ENCODE measurements around the gene CREB3L2. TPM values are rescaled to one million over a fixed set of nuclear protein-coding genes. Genes with fewer than 3 reads are reported as not detected.
"Not testable (repeated sequence)": the region's sequence is repeated elsewhere in the genome, so short reads cannot be mapped to it uniquely, and the experiment has no call there.

Gene CREB3L2
- total RNA-seq, 1 experiment from 2014 or later, result 39.9 TPM

DNA sequence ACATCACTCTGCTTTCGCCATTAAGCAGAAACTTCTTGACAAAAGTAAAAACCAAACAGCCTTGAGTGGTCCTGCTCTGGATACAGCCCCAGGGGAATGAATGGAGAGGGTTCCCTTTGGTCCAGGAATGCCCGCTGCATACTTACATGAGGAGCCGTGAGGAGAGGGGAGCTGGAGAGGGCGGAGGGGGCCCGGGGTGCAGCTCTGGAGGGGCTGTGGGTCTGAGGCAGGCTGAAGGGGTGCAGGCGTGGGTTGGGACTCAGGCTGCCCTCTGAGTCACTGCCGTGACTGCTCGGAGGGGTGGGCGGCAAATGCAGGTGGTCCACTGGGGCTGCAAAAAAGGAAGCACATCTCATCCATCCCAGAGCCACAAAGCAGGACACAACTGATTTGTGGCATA is 93.8 kb downstream of the CREB3L2 start:
- TF ChIP-seq, protein P1, sequence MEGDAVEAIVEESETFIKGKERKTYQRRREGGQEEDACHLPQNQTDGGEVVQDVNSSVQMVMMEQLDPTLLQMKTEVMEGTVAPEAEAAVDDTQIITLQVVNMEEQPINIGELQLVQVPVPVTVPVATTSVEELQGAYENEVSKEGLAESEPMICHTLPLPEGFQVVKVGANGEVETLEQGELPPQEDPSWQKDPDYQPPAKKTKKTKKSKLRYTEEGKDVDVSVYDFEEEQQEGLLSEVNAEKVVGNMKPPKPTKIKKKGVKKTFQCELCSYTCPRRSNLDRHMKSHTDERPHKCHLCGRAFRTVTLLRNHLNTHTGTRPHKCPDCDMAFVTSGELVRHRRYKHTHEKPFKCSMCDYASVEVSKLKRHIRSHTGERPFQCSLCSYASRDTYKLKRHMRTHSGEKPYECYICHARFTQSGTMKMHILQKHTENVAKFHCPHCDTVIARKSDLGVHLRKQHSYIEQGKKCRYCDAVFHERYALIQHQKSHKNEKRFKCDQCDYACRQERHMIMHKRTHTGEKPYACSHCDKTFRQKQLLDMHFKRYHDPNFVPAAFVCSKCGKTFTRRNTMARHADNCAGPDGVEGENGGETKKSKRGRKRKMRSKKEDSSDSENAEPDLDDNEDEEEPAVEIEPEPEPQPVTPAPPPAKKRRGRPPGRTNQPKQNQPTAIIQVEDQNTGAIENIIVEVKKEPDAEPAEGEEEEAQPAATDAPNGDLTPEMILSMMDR (IDR thresholded peaks at IDR 0.05; ENCODE audit: unreplicated experiment), result no peak
- H3K9me3 Mint-ChIP-seq (ENCODE audit: low read depth, unreplicated experiment), result no peaks in the 10 kb centered on the region
- no peaks in the 10 kb centered on the region for H3K4me1 Mint-ChIP-seq (ENCODE audit: low read depth, unreplicated experiment)
- intact Hi-C loops (cut with micrococcal nuclease; ENCODE audit: unreplicated experiment), result loop anchor here (10.0 kb wide), 1 partner anchor 957 kb away; no protein-coding TSS in a partner anchor
- H3K4me3 Mint-ChIP-seq (ENCODE audit: low read depth, unreplicated experiment), result no peak overlapping the region
- BruUV-seq (replicated peaks), result no TSS peak
- peaks cover 8% of the 10 kb centered on the region for H3K36me3 Mint-ChIP-seq (ENCODE audit: insufficient read depth, unreplicated experiment)
- no peaks in the 10 kb centered on the region for H3K27me3 Mint-ChIP-seq (ENCODE audit: unreplicated experiment)
- CTCF ChIA-PET, result no interaction called here
- H3K27ac Mint-ChIP-seq (ENCODE audit: unreplicated experiment), result no peak overlapping the region
- DNase-seq, result no peak

- CTCF ChIA-PET, result not testable (repeated sequence)
- intact Hi-C loops (cut with micrococcal nuclease; ENCODE audit: unreplicated experiment), result loop anchor here (10.0 kb wide), 1 partner anchor 958 kb away; no protein-coding TSS in a partner anchor
Measured at GRCh38 chr7:137906636-137907035, 95.2 kb downstream of the CREB3L2 start.

DNA sequence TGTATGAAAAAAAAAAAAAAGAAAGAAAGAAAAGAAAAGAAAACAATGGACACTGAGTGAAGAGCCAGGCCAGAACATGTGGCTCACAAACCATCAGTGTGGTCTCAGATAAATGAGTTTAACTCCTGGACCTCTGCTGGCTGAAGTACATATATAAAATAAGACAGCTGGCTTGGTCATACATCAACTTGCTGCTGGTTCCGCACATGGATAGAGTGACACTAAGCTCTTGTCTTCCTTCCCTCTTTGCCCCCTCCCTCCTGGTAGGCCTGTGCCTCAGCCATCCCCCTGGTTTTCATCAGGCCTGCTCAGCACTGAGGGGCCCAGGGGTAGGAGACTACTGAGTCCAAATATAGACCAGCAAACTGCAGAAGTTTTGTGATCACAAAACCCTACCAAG is 97.1 kb downstream of the CREB3L2 start:
- CTCF ChIA-PET, result interaction anchor here (0.7 to 1.1 kb wide), 2 partner anchors 104 to 458 kb away, joined by 3 to 7 read pairs; no protein-coding TSS in a partner anchor
- no peaks in the 10 kb centered on the region for H3K4me1 Mint-ChIP-seq (ENCODE audit: low read depth, unreplicated experiment)
- no peak for DNase-seq
- no peaks in the 10 kb centered on the region for H3K27me3 Mint-ChIP-seq (ENCODE audit: unreplicated experiment)
- no peak overlapping the region for H3K4me3 Mint-ChIP-seq (ENCODE audit: low read depth, unreplicated experiment)
- no peaks in the 10 kb centered on the region for H3K9me3 Mint-ChIP-seq (ENCODE audit: low read depth, unreplicated experiment)
- H3K36me3 Mint-ChIP-seq (ENCODE audit: insufficient read depth, unreplicated experiment), result peaks cover 8% of the 10 kb centered on the region
- intact Hi-C loops (cut with micrococcal nuclease; ENCODE audit: unreplicated experiment), result loop anchor here (10.0 kb wide), 1 partner anchor 960 kb away; no protein-coding TSS in a partner anchor
- BruUV-seq (replicated peaks), result no TSS peak
- no peak overlapping the region for H3K27ac Mint-ChIP-seq (ENCODE audit: unreplicated experiment)
- TF ChIP-seq, protein P1 (IDR thresholded peaks at IDR 0.05; ENCODE audit: unreplicated experiment), result no peak

More at GRCh38 chr7:137906636-137907035, 95.2 kb downstream of the CREB3L2 start:
- not testable (repeated sequence) for BruUV-seq (replicated peaks); H3K27ac Mint-ChIP-seq (ENCODE audit: unreplicated experiment); H3K4me1 Mint-ChIP-seq (ENCODE audit: low read depth, unreplicated experiment); H3K4me3 Mint-ChIP-seq (ENCODE audit: low read depth, unreplicated experiment); DNase-seq; H3K36me3 Mint-ChIP-seq (ENCODE audit: insufficient read depth, unreplicated experiment); H3K9me3 Mint-ChIP-seq (ENCODE audit: low read depth, unreplicated experiment); H3K27me3 Mint-ChIP-seq (ENCODE audit: unreplicated experiment)

GRCh38 chr7:137903382-137904169 is 98.3 kb downstream of the CREB3L2 start:
- intact Hi-C loops (cut with micrococcal nuclease; ENCODE audit: unreplicated experiment), result loop anchor here (1.0 to 10.0 kb wide), 2 partner anchors 105 to 961 kb away; no protein-coding TSS in a partner anchor
- Mint-ChIP-seq H3K4me3 (ENCODE audit: low read depth, unreplicated experiment) (no peak overlapping the region), H3K27me3 (ENCODE audit: unreplicated experiment) (no peaks in the 10 kb centered on the region), H3K27ac (ENCODE audit: unreplicated experiment) (no peak overlapping the region), H3K9me3 (ENCODE audit: low read depth, unreplicated experiment) (no peaks in the 10 kb centered on the region), H3K36me3 (ENCODE audit: insufficient read depth, unreplicated experiment) (peaks cover 8% of the 10 kb centered on the region), H3K4me1 (ENCODE audit: low read depth, unreplicated experiment) (peaks cover 8% of the 10 kb centered on the region)
- BruUV-seq (replicated peaks), result no TSS peak
- TF ChIP-seq, protein P1 (IDR thresholded peaks at IDR 0.05; ENCODE audit: unreplicated experiment), result peak; percentile 84
- peak; percentile 65 for DNase-seq
- CTCF ChIA-PET, result interaction anchor here (0.6 to 1.6 kb wide), 7 partner anchors 9 to 920 kb away, joined by 3 to 8 read pairs (median 4); partner anchors contain the start of gene CREB3L2
